Activated CD4-positive, alpha-beta T cell treated with anti-CD3 and anti-CD28 coated beads, Interleukin-2, amount 50 U/mL, for 16 hours (primary cell): ENCODE measurements around the gene MCF2L.

ENCODE experiments used
- DNase-seq: peaks from one replicate; pipeline ENCODE4 v3.0.0-alpha.2; 2020

The MCF2L gene

GRCh38 chr13:112965573-112966115 lies 3.4 kb upstream of the MCF2L start:
- no peak for DNase-seq

- no peak for DNase-seq
These were observed 2.2 kb upstream of the MCF2L start for GRCh38 chr13:112966776-112967175.

- no peak for DNase-seq
These were observed 1.2 kb upstream of the MCF2L start for GRCh38 chr13:112967686-112968379.

GRCh38 chr13:112968380-112968909 lies 569 bp upstream of the MCF2L start:
- no peak for DNase-seq

GRCh38 chr13:112969692-112970338 lies 801 bp downstream of the MCF2L start:
- no peak for DNase-seq

- no peak for DNase-seq
These were observed 1.7 kb downstream of the MCF2L start for GRCh38 chr13:112970552-112971287.

- no peak for DNase-seq
These were observed 2.3 kb downstream of the MCF2L start for GRCh38 chr13:112971288-112971643.

- no peak for DNase-seq
These were observed 3.2 kb downstream of the MCF2L start for GRCh38 chr13:112972258-112972657.

- no peak for DNase-seq
These were observed 4.0 kb downstream of the MCF2L start for GRCh38 chr13:112972867-112973576.

- no peak for DNase-seq
These were observed 4.5 kb downstream of the MCF2L start for GRCh38 chr13:112973577-112973951.

GRCh38 chr13:112974125-112974524 lies 5.1 kb downstream of the MCF2L start:
- no peak for DNase-seq

- no peak for DNase-seq
These were observed 5.7 kb downstream of the MCF2L start for GRCh38 chr13:112974671-112975070.

GRCh38 chr13:112975401-112975939 lies 6.5 kb downstream of the MCF2L start:
- no peak for DNase-seq

GRCh38 chr13:112976526-112976925 lies 7.5 kb downstream of the MCF2L start:
- DNase-seq: no peak

- DNase-seq: no peak
These were observed 8.1 kb downstream of the MCF2L start for GRCh38 chr13:112977091-112977490.

- no peak for DNase-seq
These were observed 8.5 kb downstream of the MCF2L start for GRCh38 chr13:112977525-112977924.

- DNase-seq: no peak
These were observed 9.8 kb downstream of the MCF2L start for GRCh38 chr13:112978561-112979405.

- DNase-seq: no peak
These were observed 10.4 kb downstream of the MCF2L start for GRCh38 chr13:112979406-112979902.

- DNase-seq: no peak
These were observed 11.4 kb downstream of the MCF2L start for GRCh38 chr13:112980434-112980833.

GRCh38 chr13:112981451-112981850 lies 12.4 kb downstream of the MCF2L start:
- no peak for DNase-seq

- no peak for DNase-seq
These were observed 13.4 kb downstream of the MCF2L start for GRCh38 chr13:112982281-112983041.
